Bronchial epithelial cell (primary cell): ENCODE data around the gene ZNF24. TPM values are rescaled to one million over a fixed set of nuclear protein-coding genes. Genes with fewer than 3 reads are reported as not detected.

Experiments used
- DNase-seq: peaks from one replicate; pipeline ENCODE4 v3.0.0-alpha.2; 2010; ENCODE audit warnings: low read depth
- FAIRE-seq: peaks from 2 replicates; lab custom pipeline; 2011; peaks lifted over from hg19 to GRCh38; lab: Jason Lieb, UNC
- H3K27me3 ChIP-seq: 2 replicates; pipeline ENCODE4 v1.5.1; 2011; ENCODE audit warnings: low read length; ENCODE audit not compliant: control insufficient read depth, insufficient read depth
- H3K36me3 ChIP-seq: 2 replicates; pipeline ENCODE4 v1.5.1; 2011; ENCODE audit warnings: low read length; ENCODE audit not compliant: control insufficient read depth, insufficient read depth
- H3K4me3 ChIP-seq: 2 replicates; pipeline ENCODE4 v1.5.1; 2011; ENCODE audit warnings: mild to moderate bottlenecking, low read depth, low read length, control low read depth
- CTCF ChIP-seq: IDR thresholded peaks from 2 replicates; pipeline ENCODE4 v1.5.1; 2011; ENCODE audit warnings: mild to moderate bottlenecking, moderate library complexity, low read length, control low read depth, inconsistent platforms; ENCODE audit not compliant: insufficient read depth, severe bottlenecking
- total RNA-seq: library from RNA; depleted of rRNA; stranded (reverse); fragments of >200 nt; gene quantifications from 2 replicates; pipeline ENCODE4 v1.2.1, GENCODE V29; 2014

ZNF24 gene
- total RNA-seq, 1 donor from 2014 or later: 32.9 TPM

GRCh38 chr18:35311496-35311895 is 32.7 kb downstream of the ZNF24 start:
- no peaks in the 10 kb centered on the region for H3K27me3 ChIP-seq
- no peak for TF ChIP-seq CTCF
- no peak overlapping the region for H3K4me3 ChIP-seq
- FAIRE-seq: no peak
- no peaks in the 10 kb centered on the region for H3K36me3 ChIP-seq
- peak; percentile 50 for DNase-seq

- no peak for TF ChIP-seq CTCF
- DNase-seq (no peak), FAIRE-seq (no peak)
- Histone ChIP-seq H3K4me3 (no peak overlapping the region), H3K27me3 (no peaks in the 10 kb centered on the region), H3K36me3 (peaks cover 1% of the 10 kb centered on the region)
Measured at GRCh38 chr18:35306588-35307250, 37.5 kb downstream of the ZNF24 start.

- Histone ChIP-seq H3K4me3 (no peak overlapping the region), H3K36me3 (peaks cover 3% of the 10 kb centered on the region), H3K27me3 (no peaks in the 10 kb centered on the region)
- FAIRE-seq (no peak), DNase-seq (no peak)
- no peak for TF ChIP-seq CTCF
Measured at GRCh38 chr18:35303610-35304009, 40.6 kb downstream of the ZNF24 start.

- H3K36me3 ChIP-seq: peaks cover 6% of the 10 kb centered on the region
- FAIRE-seq: no peak
- no peak for DNase-seq
- no peak for TF ChIP-seq CTCF
- H3K27me3 ChIP-seq: no peaks in the 10 kb centered on the region
- H3K4me3 ChIP-seq: no peak overlapping the region
Measured at GRCh38 chr18:35296060-35296459, 48.2 kb downstream of the ZNF24 start.

- H3K4me3 ChIP-seq: peak overlapping the region; percentile 67
- no peak for TF ChIP-seq CTCF
- DNase-seq (no peak), FAIRE-seq (no peak)
- H3K36me3 ChIP-seq: peaks cover 5% of the 10 kb centered on the region
- H3K27me3 ChIP-seq: no peaks in the 10 kb centered on the region
Measured at GRCh38 chr18:35291166-35291565, 53.1 kb downstream of the ZNF24 start.
